Neuronal stem cell (in vitro differentiated cells): ENCODE results near the gene CALM1.
A peak's percentile ranks its signal among the peaks of the same experiment; 100 is the strongest.

Experiments
- DNase-seq: peaks from one replicate; pipeline ENCODE4 v3.0.0-alpha.2; 2013; ENCODE audit warnings: low spot score
- H2AFZ ChIP-seq: one replicate; pipeline ENCODE4 v1.6.1; 2013; ENCODE audit warnings: mild to moderate bottlenecking, low read length, inconsistent platforms
- H2AK5ac ChIP-seq: 2 replicates; pipeline ENCODE4 v1.6.1; 2013; ENCODE audit warnings: low read depth, mild to moderate bottlenecking, inconsistent platforms, low read length, moderate library complexity, mixed read lengths
- H2BK120ac ChIP-seq: 2 replicates; pipeline ENCODE4 v1.6.1; 2013; ENCODE audit warnings: low read depth, mild to moderate bottlenecking, inconsistent platforms, low read length, moderate library complexity, mixed read lengths
- H2BK12ac ChIP-seq: one replicate; pipeline ENCODE4 v1.6.1; 2013; ENCODE audit warnings: low read length, inconsistent platforms
- H2BK15ac ChIP-seq: 2 replicates; pipeline ENCODE4 v1.6.1; 2013; ENCODE audit warnings: mild to moderate bottlenecking, low read length, inconsistent platforms, mixed read lengths
- H2BK5ac ChIP-seq: one replicate; pipeline ENCODE4 v1.6.1; 2013; ENCODE audit warnings: inconsistent platforms, mild to moderate bottlenecking, low read length, moderate library complexity
- H3K14ac ChIP-seq: one replicate; pipeline ENCODE4 v1.6.1; 2013; ENCODE audit warnings: low read length, inconsistent platforms
- H3K18ac ChIP-seq: 2 replicates; pipeline ENCODE4 v1.6.1; 2013; ENCODE audit warnings: low read length, inconsistent platforms
- H3K23ac ChIP-seq: 2 replicates; pipeline ENCODE4 v1.6.1; 2013; ENCODE audit warnings: low read depth, mild to moderate bottlenecking, mixed read lengths, low read length, inconsistent platforms; ENCODE audit not compliant: poor library complexity
- H3K27ac ChIP-seq: replicated peaks from 3 replicates; pipeline ENCODE4 v1.5.1; 2013; ENCODE audit warnings: low read length, inconsistent platforms
- H3K27me3 ChIP-seq, 3 experiments: 2 replicates each; pipeline ENCODE4 v1.6.1; 2013; ENCODE audit warnings: low read length in 3 of 3, mild to moderate bottlenecking in 2 of 3, inconsistent platforms in 1 of 3, low read depth in 1 of 3, mixed read lengths in 1 of 3, moderate library complexity in 1 of 3; ENCODE audit not compliant: control insufficient read depth in 3 of 3, insufficient read depth in 3 of 3
- H3K36me3 ChIP-seq, 2 donors: replicated peaks in 1 of 2; 2 replicates each; pipeline ENCODE4 v1.6.1; 2013; ENCODE audit warnings: low read length in 2 of 2; ENCODE audit not compliant: control insufficient read depth in 2 of 2, insufficient read depth in 2 of 2
- H3K4ac ChIP-seq: 2 replicates; pipeline ENCODE4 v1.6.1; 2013; ENCODE audit warnings: inconsistent platforms, mild to moderate bottlenecking, low read length, moderate library complexity
- H3K4me1 ChIP-seq, 2 donors: 1 replicate in 1 of 2; 2 replicates in 1 of 2; pipeline ENCODE4 v1.6.1; 2013; ENCODE audit warnings: low read length in 2 of 2, low read depth in 1 of 2; ENCODE audit not compliant: control insufficient read depth in 2 of 2, insufficient read depth in 1 of 2
- H3K4me2 ChIP-seq: one replicate; pipeline ENCODE4 v1.6.1; 2013; ENCODE audit warnings: mild to moderate bottlenecking, low read length, inconsistent platforms; ENCODE audit not compliant: insufficient read depth, poor library complexity, severe bottlenecking
- H3K4me3 ChIP-seq, 2 donors: 2 replicates each; pipeline ENCODE4 v1.5.1; 2013; ENCODE audit warnings: low read length in 2 of 2, mild to moderate bottlenecking in 2 of 2, inconsistent platforms in 1 of 2, moderate library complexity in 1 of 2
- H3K79me1 ChIP-seq: one replicate; pipeline ENCODE4 v1.6.1; 2013; ENCODE audit warnings: low read depth, mild to moderate bottlenecking, inconsistent platforms, low read length, moderate library complexity
- H3K9ac ChIP-seq: one replicate; pipeline ENCODE4 v1.6.1; 2013; ENCODE audit warnings: mild to moderate bottlenecking, low read depth, low read length, inconsistent platforms; ENCODE audit not compliant: poor library complexity
- H3K9me3 ChIP-seq, 2 donors: replicated peaks in 1 of 2; 2 replicates each; pipeline versions ENCODE3 to v1.6.1; 2013; ENCODE audit warnings: low read length in 2 of 2, mild to moderate bottlenecking in 2 of 2, inconsistent platforms in 1 of 2, low read depth in 1 of 2, mixed read lengths in 1 of 2, moderate library complexity in 1 of 2; ENCODE audit not compliant: control insufficient read depth in 2 of 2, insufficient read depth in 1 of 2
- H4K8ac ChIP-seq: one replicate; pipeline ENCODE4 v1.6.1; 2013; ENCODE audit warnings: low read depth, mild to moderate bottlenecking, inconsistent platforms, low read length, moderate library complexity
- H4K91ac ChIP-seq: one replicate; pipeline ENCODE4 v1.6.1; 2013; ENCODE audit warnings: low read length, low read depth, mild to moderate bottlenecking, inconsistent platforms; ENCODE audit not compliant: poor library complexity
- WGBS, 2 donors: extraction: QIAGEN DNeasy Blood & Tissue Kit; methylation state at CpG; one replicate each; pipeline ENCODE4 v1.1.7; 2013; ENCODE audit warnings: missing lambda C conversion rate in 2 of 2, mixed read lengths in 1 of 2; ENCODE audit not compliant: insufficient read length in 2 of 2, insufficient replicate concordance in 1 of 2; ENCODE audit errors: extremely low coverage in 2 of 2; 5-methylcytosine and 5-hydroxymethylcytosine counted together

Gene CALM1

DNA sequence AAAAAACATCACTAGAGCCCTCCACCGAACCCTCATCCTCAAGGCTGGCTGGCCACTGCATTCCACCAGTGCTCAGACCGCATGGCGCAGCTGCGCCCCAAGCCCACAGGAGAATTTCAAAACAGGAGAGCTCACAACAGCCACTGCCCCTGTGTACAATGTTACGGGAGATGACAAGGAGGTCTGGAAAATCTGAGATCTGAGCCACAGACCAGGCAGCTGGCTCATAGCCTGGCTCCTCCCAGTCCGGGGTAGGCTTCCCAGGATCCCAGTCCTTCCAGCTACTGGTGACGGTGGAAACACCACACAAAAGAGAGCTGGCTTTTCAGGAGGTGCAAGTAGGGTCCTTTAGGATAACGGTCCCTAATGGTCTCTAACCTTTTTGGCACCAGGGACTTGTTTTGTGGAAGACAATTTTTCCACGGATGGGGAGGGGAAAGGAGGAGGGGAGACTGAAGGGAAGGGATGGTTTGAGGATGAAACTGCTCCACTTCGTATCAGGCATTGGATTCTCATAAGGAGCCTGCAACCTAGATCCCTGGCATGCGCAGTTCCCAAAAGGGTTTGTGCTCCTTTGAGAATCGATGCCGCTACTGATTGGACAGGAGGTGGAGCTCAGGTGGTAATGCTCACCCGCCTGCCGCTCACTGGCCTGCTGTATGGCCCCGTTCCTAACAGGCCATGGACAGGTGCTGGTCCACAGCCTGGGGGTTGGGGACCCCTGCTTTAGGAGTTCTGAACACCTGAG lies 42.1 kb upstream of the CALM1 start:
- Histone ChIP-seq H2BK12ac (no peak overlapping the region), H3K9me3 (no peaks in the 10 kb centered on the region), H3K18ac (peak overlapping the region; percentile 39), H3K27me3 (peaks cover 0 to 5% (median 0%) of the 10 kb centered on the region in 3 experiments), H3K4me1 (peaks cover 0 to 11% of the 10 kb centered on the region in 2 donors), H3K79me1 (no peaks in the 10 kb centered on the region), H3K4ac (no peak overlapping the region), H2BK5ac (no peak overlapping the region), H3K9ac (no peak overlapping the region), H3K27ac (no peak overlapping the region), H4K8ac (no peak overlapping the region), H3K23ac (no peak overlapping the region), H3K14ac (no peak overlapping the region), H4K91ac (no peak overlapping the region), H2BK120ac (no peak overlapping the region), H3K4me2 (no peak overlapping the region), H3K4me3 (no peak overlapping the region), H2BK15ac (no peak overlapping the region), H2AFZ (no peak overlapping the region), H2AK5ac (no peak overlapping the region), H3K36me3 (no peaks in the 10 kb centered on the region)
- WGBS, 2 donors: no CpG with 5 or more reads among the region's 16 CpGs
- DNase-seq: no peak

DNA sequence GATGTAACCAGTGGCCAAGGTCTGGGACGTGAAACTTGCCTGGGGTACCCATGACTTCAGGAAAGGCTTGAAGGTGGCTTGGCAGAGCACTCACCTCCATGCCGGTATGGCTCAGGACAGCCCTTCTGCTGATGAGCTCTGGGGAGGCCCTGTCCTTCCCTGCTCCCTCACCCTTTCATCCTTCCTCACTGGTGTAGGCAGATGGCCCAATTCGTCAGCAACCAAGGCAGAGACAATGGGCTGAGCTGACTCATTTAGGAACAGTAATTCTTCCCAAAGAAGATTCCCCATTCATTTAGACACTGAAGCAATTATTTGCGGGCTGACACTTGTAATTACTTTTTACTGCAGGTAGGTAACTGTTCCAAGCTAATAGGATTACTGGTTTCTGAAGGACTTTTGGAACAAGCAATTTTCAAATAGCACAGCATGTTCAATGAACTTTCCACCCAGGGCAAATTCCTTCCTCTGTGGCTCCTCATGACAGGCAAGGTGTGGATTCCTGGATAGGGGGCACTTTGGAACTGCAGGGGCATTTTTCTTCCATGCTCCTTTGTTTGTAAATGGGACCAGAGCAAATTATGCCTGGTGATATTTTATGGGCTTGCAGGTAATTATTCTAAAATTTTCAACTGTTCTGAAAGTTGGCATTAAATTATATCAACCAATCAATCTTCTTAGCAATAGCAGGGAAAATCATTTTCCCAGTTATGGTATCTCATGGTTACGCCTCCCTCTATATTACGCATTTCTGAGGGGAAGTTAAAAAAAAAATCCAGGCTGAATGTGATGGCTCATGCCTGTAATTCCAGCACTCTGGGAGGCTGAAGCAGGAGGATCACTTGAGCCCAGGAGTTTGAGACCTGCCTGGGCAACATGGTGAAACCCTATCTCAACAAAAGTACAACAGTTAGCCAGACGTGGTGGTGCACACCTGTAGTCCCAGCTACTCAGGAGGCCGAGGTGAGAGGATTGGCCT lies 41.0 kb upstream of the CALM1 start:
- Histone ChIP-seq H2BK15ac (no peak overlapping the region), H3K14ac (no peak overlapping the region), H3K27me3 (peaks cover 0 to 5% (median 0%) of the 10 kb centered on the region in 3 experiments), H2BK120ac (no peak overlapping the region), H4K8ac (no peak overlapping the region), H3K4me2 (no peak overlapping the region), H3K36me3 (no peaks in the 10 kb centered on the region), H3K23ac (no peak overlapping the region), H3K79me1 (no peaks in the 10 kb centered on the region), H3K4me1 (peaks cover 0 to 11% of the 10 kb centered on the region in 2 donors), H3K9me3 (no peaks in the 10 kb centered on the region), H3K27ac (peak overlapping the region; percentile 61), H3K18ac (peak overlapping the region; percentile 63), H2BK5ac (no peak overlapping the region), H4K91ac (no peak overlapping the region), H3K4ac (no peak overlapping the region), H3K9ac (no peak overlapping the region), H2BK12ac (no peak overlapping the region), H2AK5ac (no peak overlapping the region), H3K4me3 (no peak overlapping the region), H2AFZ (no peak overlapping the region)
- WGBS, 2 donors: no CpG with 5 or more reads among the region's 8 CpGs
- DNase-seq: no peak

DNA sequence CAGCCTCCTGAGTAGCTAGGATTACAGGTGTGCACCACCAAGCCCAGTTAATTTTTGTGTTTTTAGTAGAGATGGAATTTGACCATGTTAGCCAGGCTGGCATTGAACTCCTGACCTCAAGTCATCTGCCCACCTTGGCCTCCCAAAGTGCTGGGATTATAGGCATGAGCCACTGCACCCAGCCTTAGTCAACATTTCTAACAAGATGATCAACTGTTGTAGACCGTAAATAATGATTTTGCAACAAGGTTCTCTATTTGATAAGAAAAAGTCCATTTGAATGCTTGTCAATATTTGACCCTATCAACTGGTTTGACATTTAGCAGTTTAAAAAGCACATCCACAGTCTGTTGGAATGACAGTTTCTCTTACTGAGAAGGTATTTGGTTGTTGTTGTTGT lies 39.9 kb upstream of the CALM1 start:
- Histone ChIP-seq H2BK5ac (no peak overlapping the region), H3K23ac (no peak overlapping the region), H4K8ac (no peak overlapping the region), H3K18ac (no peak overlapping the region), H3K4ac (no peak overlapping the region), H3K27me3 (peaks cover 0 to 5% (median 0%) of the 10 kb centered on the region in 3 experiments), H2BK12ac (no peak overlapping the region), H3K14ac (no peak overlapping the region), H2AK5ac (no peak overlapping the region), H2BK120ac (no peak overlapping the region), H3K9me3 (no peaks in the 10 kb centered on the region), H2BK15ac (no peak overlapping the region), H3K36me3 (no peaks in the 10 kb centered on the region), H3K27ac (no peak overlapping the region), H3K9ac (no peak overlapping the region), H3K79me1 (no peaks in the 10 kb centered on the region), H3K4me1 (peaks cover 0 to 11% of the 10 kb centered on the region in 2 donors), H4K91ac (no peak overlapping the region), H2AFZ (no peak overlapping the region), H3K4me3 (no peak overlapping the region), H3K4me2 (no peak overlapping the region)
- no CpG with 5 or more reads among the region's 1 CpG for WGBS, 2 donors
- DNase-seq: no peak

DNA sequence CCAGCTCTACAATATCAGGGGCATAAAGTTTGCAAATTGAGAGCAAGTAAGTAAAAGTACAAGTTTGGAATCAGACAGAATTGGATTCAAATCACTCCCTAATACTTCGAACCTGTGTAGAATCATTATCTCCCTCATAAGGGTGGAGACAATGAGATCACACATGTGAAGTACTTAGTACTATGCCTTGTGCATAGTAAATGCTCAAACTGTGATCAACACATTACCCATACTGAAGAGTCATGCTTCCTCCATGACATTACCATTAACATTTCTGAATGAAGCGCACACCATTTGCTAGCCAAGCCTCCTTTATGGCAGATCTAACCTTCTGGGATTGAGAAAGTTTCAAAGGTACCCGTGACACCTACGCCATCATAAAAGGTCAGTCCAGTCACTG lies 38.5 kb upstream of the CALM1 start:
- Histone ChIP-seq H3K36me3 (no peaks in the 10 kb centered on the region), H2BK15ac (no peak overlapping the region), H3K9ac (no peak overlapping the region), H3K27ac (no peak overlapping the region), H4K8ac (no peak overlapping the region), H3K9me3 (no peaks in the 10 kb centered on the region), H2BK120ac (no peak overlapping the region), H3K4ac (no peak overlapping the region), H2AK5ac (no peak overlapping the region), H2BK12ac (no peak overlapping the region), H3K14ac (no peak overlapping the region), H3K4me3 (no peak overlapping the region), H3K4me1 (peaks cover 0 to 11% of the 10 kb centered on the region in 2 donors), H3K27me3 (peaks cover 0 to 5% (median 0%) of the 10 kb centered on the region in 3 experiments), H2AFZ (no peak overlapping the region), H2BK5ac (no peak overlapping the region), H3K18ac (no peak overlapping the region), H3K79me1 (no peaks in the 10 kb centered on the region), H4K91ac (no peak overlapping the region), H3K23ac (no peak overlapping the region), H3K4me2 (no peak overlapping the region)
- WGBS, 2 donors: no CpG with 5 or more reads among the region's 4 CpGs
- no peak for DNase-seq
